ENCODE data around the gene MKLN1.

The MKLN1 gene

DNA sequence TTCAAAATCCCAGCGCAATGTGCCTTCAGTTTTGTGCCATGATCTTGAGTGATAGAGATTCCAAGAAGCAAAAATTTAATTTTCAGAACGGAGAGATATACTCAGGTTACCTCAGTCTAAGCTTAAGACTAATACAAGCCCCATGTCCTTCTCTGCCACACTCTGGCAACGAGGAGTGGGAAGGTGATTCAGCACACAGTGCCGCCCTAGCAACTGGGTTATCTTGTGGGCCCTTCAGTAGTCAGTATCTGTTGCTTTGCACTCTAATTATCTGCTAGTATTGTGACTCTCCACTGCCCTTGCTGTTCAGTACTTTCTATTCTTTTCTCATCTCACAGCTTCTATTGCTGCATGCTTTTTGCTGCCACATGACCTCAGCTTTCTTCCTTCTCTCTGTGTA lies 39.2 kb upstream of the MKLN1 start:
- TF ChIP-seq ARNTL (CRISPR knock-in tag; IDR thresholded peaks at IDR 0.05; ENCODE audit: borderline replicate concordance, low read depth) (no peak), ZFP3 (CRISPR knock-in tag; IDR thresholded peaks at IDR 0.05) (no peak), ZNF565 (CRISPR knock-in tag; conservative IDR thresholded peaks at IDR 0.05; ENCODE audit: low read depth) (no peak), ZFP30 (CRISPR knock-in tag; IDR thresholded peaks at IDR 0.05) (no peak), ZNF70 (CRISPR knock-in tag; IDR thresholded peaks at IDR 0.05) (no peak), CSDC2 (CRISPR knock-in tag; IDR thresholded peaks at IDR 0.05) (no peak), GLIS3 (CRISPR knock-in tag; IDR thresholded peaks at IDR 0.05) (no peak), BACH2 (CRISPR knock-in tag; IDR thresholded peaks at IDR 0.05; ENCODE audit: borderline replicate concordance) (no peak), OSR1 (CRISPR knock-in tag; IDR thresholded peaks at IDR 0.05) (no peak), ZNF8 (CRISPR knock-in tag; IDR thresholded peaks at IDR 0.05) (no peak)
- TF ChIP-seq, protein P1, sequence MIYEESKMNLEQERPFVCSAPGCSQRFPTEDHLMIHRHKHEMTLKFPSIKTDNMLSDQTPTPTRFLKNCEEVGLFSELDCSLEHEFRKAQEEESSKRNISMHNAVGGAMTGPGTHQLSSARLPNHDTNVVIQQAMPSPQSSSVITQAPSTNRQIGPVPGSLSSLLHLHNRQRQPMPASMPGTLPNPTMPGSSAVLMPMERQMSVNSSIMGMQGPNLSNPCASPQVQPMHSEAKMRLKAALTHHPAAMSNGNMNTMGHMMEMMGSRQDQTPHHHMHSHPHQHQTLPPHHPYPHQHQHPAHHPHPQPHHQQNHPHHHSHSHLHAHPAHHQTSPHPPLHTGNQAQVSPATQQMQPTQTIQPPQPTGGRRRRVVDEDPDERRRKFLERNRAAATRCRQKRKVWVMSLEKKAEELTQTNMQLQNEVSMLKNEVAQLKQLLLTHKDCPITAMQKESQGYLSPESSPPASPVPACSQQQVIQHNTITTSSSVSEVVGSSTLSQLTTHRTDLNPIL (CRISPR knock-in tag; IDR thresholded peaks at IDR 0.05; ENCODE audit: low read depth) = no peak
- TF ChIP-seq, protein P2, sequence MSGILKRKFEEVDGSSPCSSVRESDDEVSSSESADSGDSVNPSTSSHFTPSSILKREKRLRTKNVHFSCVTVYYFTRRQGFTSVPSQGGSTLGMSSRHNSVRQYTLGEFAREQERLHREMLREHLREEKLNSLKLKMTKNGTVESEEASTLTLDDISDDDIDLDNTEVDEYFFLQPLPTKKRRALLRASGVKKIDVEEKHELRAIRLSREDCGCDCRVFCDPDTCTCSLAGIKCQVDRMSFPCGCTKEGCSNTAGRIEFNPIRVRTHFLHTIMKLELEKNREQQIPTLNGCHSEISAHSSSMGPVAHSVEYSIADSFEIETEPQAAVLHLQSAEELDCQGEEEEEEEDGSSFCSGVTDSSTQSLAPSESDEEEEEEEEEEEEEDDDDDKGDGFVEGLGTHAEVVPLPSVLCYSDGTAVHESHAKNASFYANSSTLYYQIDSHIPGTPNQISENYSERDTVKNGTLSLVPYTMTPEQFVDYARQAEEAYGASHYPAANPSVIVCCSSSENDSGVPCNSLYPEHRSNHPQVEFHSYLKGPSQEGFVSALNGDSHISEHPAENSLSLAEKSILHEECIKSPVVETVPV (CRISPR knock-in tag; IDR thresholded peaks at IDR 0.05) = no peak
- TF ChIP-seq, protein P3, sequence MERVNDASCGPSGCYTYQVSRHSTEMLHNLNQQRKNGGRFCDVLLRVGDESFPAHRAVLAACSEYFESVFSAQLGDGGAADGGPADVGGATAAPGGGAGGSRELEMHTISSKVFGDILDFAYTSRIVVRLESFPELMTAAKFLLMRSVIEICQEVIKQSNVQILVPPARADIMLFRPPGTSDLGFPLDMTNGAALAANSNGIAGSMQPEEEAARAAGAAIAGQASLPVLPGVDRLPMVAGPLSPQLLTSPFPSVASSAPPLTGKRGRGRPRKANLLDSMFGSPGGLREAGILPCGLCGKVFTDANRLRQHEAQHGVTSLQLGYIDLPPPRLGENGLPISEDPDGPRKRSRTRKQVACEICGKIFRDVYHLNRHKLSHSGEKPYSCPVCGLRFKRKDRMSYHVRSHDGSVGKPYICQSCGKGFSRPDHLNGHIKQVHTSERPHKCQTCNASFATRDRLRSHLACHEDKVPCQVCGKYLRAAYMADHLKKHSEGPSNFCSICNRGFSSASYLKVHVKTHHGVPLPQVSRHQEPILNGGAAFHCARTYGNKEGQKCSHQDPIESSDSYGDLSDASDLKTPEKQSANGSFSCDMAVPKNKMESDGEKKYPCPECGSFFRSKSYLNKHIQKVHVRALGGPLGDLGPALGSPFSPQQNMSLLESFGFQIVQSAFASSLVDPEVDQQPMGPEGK (CRISPR knock-in tag; IDR thresholded peaks at IDR 0.05; ENCODE audit: borderline replicate concordance) = no peak
- no peak for ATAC-seq

DNA sequence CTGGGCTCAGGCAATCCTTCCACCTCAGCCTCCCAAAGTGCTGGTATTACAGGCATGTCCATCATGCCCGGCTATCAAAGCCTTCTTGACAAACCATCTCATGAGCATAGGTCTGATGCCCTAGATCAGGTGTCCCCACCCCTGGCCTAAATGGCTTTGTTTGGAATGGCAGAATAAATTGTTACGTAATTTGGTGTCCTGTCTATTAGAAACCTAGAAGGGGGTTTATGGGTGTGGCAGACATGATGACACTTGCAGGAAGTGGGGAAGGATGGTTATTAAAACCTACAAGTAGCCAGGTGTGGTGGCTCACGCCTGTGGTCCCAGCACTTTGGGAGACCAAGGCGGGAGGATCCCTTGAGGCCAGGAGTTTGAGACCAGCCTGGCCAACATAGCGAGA lies 38.6 kb upstream of the MKLN1 start:
- no peak for ATAC-seq
- no peak for TF ChIP-seq SNAI2 (CRISPR knock-in tag; IDR thresholded peaks at IDR 0.05)
- no peak for TF ChIP-seq CSDC2 (CRISPR knock-in tag; IDR thresholded peaks at IDR 0.05)
- TF ChIP-seq GLIS3 (CRISPR knock-in tag; IDR thresholded peaks at IDR 0.05) = no peak
- TF ChIP-seq TOX (CRISPR knock-in tag; IDR thresholded peaks at IDR 0.05; ENCODE audit: borderline replicate concordance) = no peak
- no peak for TF ChIP-seq ISL1 (CRISPR knock-in tag; IDR thresholded peaks at IDR 0.05)
- TF ChIP-seq ZNF70 (CRISPR knock-in tag; IDR thresholded peaks at IDR 0.05) = no peak
- TF ChIP-seq, protein P1 (CRISPR knock-in tag; IDR thresholded peaks at IDR 0.05; ENCODE audit: low read depth) = no peak
- TF ChIP-seq ZC3H10 (CRISPR knock-in tag; IDR thresholded peaks at IDR 0.05) = no peak
- no peak for TF ChIP-seq ZNF8 (CRISPR knock-in tag; IDR thresholded peaks at IDR 0.05)
- TF ChIP-seq, protein P2 (CRISPR knock-in tag; IDR thresholded peaks at IDR 0.05) = no peak
- TF ChIP-seq, protein P3 (CRISPR knock-in tag; IDR thresholded peaks at IDR 0.05; ENCODE audit: borderline replicate concordance) = no peak
- no peak for TF ChIP-seq RARB (CRISPR knock-in tag; IDR thresholded peaks at IDR 0.05)
- TF ChIP-seq ARNTL (CRISPR knock-in tag; IDR thresholded peaks at IDR 0.05; ENCODE audit: borderline replicate concordance, low read depth) = no peak
- TF ChIP-seq, protein P4, sequence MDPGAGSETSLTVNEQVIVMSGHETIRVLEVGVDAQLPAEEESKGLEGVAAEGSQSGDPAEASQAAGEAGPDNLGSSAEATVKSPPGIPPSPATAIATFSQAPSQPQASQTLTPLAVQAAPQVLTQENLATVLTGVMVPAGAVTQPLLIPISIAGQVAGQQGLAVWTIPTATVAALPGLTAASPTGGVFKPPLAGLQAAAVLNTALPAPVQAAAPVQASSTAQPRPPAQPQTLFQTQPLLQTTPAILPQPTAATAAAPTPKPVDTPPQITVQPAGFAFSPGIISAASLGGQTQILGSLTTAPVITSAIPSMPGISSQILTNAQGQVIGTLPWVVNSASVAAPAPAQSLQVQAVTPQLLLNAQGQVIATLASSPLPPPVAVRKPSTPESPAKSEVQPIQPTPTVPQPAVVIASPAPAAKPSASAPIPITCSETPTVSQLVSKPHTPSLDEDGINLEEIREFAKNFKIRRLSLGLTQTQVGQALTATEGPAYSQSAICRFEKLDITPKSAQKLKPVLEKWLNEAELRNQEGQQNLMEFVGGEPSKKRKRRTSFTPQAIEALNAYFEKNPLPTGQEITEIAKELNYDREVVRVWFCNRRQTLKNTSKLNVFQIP (CRISPR knock-in tag; IDR thresholded peaks at IDR 0.05; ENCODE audit: borderline replicate concordance, low read depth) = no peak

Data from SK-N-SH treated with all-trans-retinoic acid at 6 μM for 48 hours (cell line).